Suprapubic skin (tissue), 4 donors: ENCODE results near the gene NLRP2B. TPM values are rescaled to one million over a fixed set of nuclear protein-coding genes. Genes with fewer than 3 reads are reported as not detected.

ENCODE experiments used
- DNase-seq, 2 donors: peaks; one replicate each; pipeline ENCODE4 v3.0.0-alpha.2; 2019; ENCODE audit warnings: low spot score in 2 of 2
- H3K27ac ChIP-seq: fragments of 200-600 bp; sonication (generic); one replicate; pipeline ENCODE4 v1.5.1; 2019
- H3K27me3 ChIP-seq: fragments of 200-600 bp; sonication (generic); one replicate; pipeline ENCODE4 v1.5.1; 2019
- H3K36me3 ChIP-seq: fragments of 200-600 bp; sonication (generic); one replicate; pipeline ENCODE4 v1.5.1; 2019
- H3K4me1 ChIP-seq: fragments of 200-600 bp; sonication (generic); one replicate; pipeline ENCODE4 v1.5.1; 2019
- H3K4me3 ChIP-seq: fragments of 200-600 bp; sonication (generic); one replicate; pipeline ENCODE4 v1.5.1; 2019; ENCODE audit warnings: mild to moderate bottlenecking
- H3K9me3 ChIP-seq: fragments of 200-600 bp; sonication (generic); one replicate; pipeline ENCODE4 v1.5.1; 2019
- EP300 ChIP-seq: sonication (generic); formaldehyde crosslinking; IDR thresholded peaks from one replicate; pipeline ENCODE4 v1.6.1; 2017; ENCODE audit warnings: antibody characterized with exemption
- POLR2A ChIP-seq, 2 donors: fragments of 450-650 bp; IDR thresholded peaks; one replicate each; pipeline ENCODE4 v1.6.1; 2017; ENCODE audit warnings: antibody characterized with exemption in 2 of 2, mild to moderate bottlenecking in 2 of 2, moderate library complexity in 2 of 2
- POLR2AphosphoS5 ChIP-seq, 3 donors: sonication (generic); formaldehyde crosslinking; IDR thresholded peaks; one replicate each; pipeline ENCODE4 v1.6.1; 2017; ENCODE audit warnings: antibody characterized with exemption in 3 of 3
- WGBS: methylation state at CpG from one replicate; pipeline ENCODE4 v1.1.5; 2018; 5-methylcytosine and 5-hydroxymethylcytosine counted together
- total RNA-seq, 4 donors: library from RNA; depleted of rRNA; stranded (reverse); fragments of >200 nt; gene quantifications; one replicate each; pipeline ENCODE4 v1.1.0, GENCODE V29; 2016
- TF ChIP-seq, protein P1 (sequence below), 2 donors: fragments of 200-600 bp in 1 of 2; fragments of 450-650 bp in 1 of 2; sonication (generic) in 1 of 2; IDR thresholded peaks; one replicate each; pipeline ENCODE4 v1.5.1; 2016 to 2019; ENCODE audit warnings: antibody characterized with exemption in 2 of 2, mild to moderate bottlenecking in 1 of 2, moderate library complexity in 1 of 2

The NLRP2B gene
- total RNA-seq, 4 donors from 2014 or later, result not detected

DNA sequence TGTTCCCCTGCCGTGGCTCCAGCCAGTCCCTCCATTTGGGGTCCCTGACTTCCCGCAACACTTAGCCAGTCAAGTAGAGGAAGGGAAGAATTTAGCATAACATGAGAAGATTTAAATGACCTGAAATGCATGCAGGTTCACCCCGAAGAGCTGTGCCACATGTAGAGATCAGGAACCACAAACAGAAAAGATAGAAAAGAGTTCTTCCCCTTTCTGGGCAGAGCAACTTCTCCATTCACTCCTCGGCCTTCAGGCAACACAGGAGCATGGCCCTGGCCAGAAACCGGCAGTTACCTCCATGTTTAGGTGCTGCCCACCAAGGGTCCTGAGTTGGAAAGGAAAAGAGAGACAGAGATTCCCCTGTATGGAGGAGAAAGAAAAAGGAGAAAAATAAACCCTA lies 5.2 kb downstream of the NLRP2B start:
- TF ChIP-seq EP300, result no peak
- TF ChIP-seq POLR2AphosphoS5 (IDR thresholded peaks at IDR 0.05), result no peak
- TF ChIP-seq POLR2A (IDR thresholded peaks at IDR 0.05), result no peak
- TF ChIP-seq, protein P1, sequence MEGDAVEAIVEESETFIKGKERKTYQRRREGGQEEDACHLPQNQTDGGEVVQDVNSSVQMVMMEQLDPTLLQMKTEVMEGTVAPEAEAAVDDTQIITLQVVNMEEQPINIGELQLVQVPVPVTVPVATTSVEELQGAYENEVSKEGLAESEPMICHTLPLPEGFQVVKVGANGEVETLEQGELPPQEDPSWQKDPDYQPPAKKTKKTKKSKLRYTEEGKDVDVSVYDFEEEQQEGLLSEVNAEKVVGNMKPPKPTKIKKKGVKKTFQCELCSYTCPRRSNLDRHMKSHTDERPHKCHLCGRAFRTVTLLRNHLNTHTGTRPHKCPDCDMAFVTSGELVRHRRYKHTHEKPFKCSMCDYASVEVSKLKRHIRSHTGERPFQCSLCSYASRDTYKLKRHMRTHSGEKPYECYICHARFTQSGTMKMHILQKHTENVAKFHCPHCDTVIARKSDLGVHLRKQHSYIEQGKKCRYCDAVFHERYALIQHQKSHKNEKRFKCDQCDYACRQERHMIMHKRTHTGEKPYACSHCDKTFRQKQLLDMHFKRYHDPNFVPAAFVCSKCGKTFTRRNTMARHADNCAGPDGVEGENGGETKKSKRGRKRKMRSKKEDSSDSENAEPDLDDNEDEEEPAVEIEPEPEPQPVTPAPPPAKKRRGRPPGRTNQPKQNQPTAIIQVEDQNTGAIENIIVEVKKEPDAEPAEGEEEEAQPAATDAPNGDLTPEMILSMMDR (IDR thresholded peaks at IDR 0.05), result no peak
- H3K36me3 ChIP-seq, result no peaks in the 10 kb centered on the region
- no peak overlapping the region for H3K4me3 ChIP-seq
- H3K9me3 ChIP-seq, result no peaks in the 10 kb centered on the region
- H3K27ac ChIP-seq, result no peak overlapping the region
- H3K27me3 ChIP-seq, result no peaks in the 10 kb centered on the region
- no peak for DNase-seq
- 78% methylated on average over 5 of the region's 5 CpGs for WGBS
- H3K4me1 ChIP-seq, result no peaks in the 10 kb centered on the region

DNA sequence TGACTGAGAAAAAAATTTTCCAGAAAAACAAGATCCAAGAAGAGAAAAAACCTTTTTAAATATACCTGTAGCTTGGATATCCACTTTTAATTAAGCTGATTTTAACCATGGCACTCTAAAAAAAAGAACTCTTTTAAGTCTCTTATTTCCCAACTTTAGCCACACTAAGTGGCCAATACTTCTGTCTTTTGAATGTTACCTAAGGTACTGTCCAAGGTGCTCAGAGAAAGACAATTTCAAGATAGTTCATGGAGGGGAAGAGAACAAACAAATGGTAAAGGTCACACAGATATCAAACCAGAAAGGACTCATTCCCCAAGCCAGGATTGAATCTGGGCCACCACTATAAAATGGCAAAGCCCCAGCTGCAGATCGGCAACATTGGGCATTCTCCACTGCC lies 10.1 kb downstream of the NLRP2B start:
- WGBS, result 72% methylated on average over 1 of the region's 1 CpG
- Histone ChIP-seq H3K27ac (no peak overlapping the region), H3K4me3 (no peak overlapping the region), H3K36me3 (no peaks in the 10 kb centered on the region), H3K4me1 (no peaks in the 10 kb centered on the region), H3K9me3 (no peaks in the 10 kb centered on the region), H3K27me3 (no peaks in the 10 kb centered on the region)
- no peak for DNase-seq
- TF ChIP-seq POLR2AphosphoS5 (IDR thresholded peaks at IDR 0.05) (no peak), POLR2A (IDR thresholded peaks at IDR 0.05) (no peak), EP300 (no peak)
- TF ChIP-seq, protein P1 (IDR thresholded peaks at IDR 0.05), result no peak

DNA sequence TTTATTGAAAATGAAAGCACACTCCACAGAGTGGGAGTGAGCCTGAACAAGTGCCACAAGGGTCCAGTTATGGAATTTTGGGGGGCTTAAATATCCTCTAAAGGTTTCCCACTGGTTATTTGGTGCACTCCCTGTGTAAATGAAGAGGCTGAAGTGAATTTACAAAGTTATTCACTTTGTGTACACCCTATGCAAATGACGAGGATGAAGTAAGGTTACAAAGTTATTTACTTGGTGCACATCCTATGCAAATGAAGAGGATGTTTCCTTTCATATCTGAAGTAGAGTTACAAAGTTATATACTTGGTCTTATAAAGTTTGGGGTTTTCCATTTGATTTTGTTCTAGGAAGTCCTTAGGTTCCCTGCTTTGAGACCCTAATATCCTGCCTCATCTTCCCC lies 13.1 kb downstream of the NLRP2B start:
- Histone ChIP-seq H3K4me3 (no peak overlapping the region), H3K9me3 (no peaks in the 10 kb centered on the region), H3K4me1 (no peaks in the 10 kb centered on the region), H3K27ac (no peak overlapping the region), H3K27me3 (no peaks in the 10 kb centered on the region), H3K36me3 (no peaks in the 10 kb centered on the region)
- TF ChIP-seq POLR2A (IDR thresholded peaks at IDR 0.05) (no peak), POLR2AphosphoS5 (IDR thresholded peaks at IDR 0.05) (no peak), EP300 (no peak)
- TF ChIP-seq, protein P1 (IDR thresholded peaks at IDR 0.05), result no peak
- no peak for DNase-seq
- WGBS, result 64% methylated on average over 1 of the region's 1 CpG

DNA sequence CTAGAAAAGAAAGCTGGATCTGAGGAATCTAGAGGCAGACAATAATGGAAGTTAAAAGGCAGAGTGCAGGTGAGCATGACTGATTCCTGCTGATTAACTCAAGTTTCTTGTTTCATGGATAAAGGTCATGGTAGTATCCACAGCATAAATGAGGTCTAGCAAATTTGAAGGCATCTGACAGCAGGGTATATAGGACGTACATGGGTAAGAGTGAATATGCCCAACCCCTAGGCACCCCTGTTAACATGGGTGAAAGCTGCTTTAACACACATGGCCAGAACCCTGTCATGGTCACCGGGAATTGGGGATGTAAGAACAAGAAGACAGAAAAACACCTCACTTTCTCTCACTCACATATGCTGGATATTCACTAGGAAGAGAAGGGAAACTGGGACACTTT lies 25.0 kb downstream of the NLRP2B start:
- DNase-seq, result no peak
- Histone ChIP-seq H3K27ac (no peak overlapping the region), H3K27me3 (no peaks in the 10 kb centered on the region), H3K9me3 (no peaks in the 10 kb centered on the region), H3K36me3 (no peaks in the 10 kb centered on the region), H3K4me1 (no peaks in the 10 kb centered on the region), H3K4me3 (no peak overlapping the region)
- WGBS, result 84% methylated on average over 2 of the region's 2 CpGs
- TF ChIP-seq EP300, result no peak
- no peak for TF ChIP-seq POLR2A (IDR thresholded peaks at IDR 0.05)

DNA sequence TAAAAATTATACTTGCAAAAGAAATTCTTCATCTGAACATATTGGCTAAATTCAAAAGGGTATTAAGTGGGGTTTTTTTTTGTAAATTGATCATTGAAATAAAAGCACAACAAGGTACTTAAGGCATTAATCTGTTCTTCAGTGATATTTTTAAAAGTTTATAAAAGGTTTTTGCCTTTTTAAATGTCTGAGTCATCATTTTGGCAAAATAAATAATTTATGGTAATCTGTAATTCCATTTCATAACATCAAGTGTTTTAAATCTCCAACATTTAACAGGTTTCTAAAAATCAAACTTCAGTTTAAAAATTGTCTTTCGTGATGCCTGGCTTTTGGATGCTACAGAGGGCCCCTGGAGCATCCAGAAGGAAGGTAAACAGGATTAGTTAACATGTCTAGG lies 27.4 kb downstream of the NLRP2B start:
- H3K9me3 ChIP-seq, result no peaks in the 10 kb centered on the region
- TF ChIP-seq POLR2A (IDR thresholded peaks at IDR 0.05) (no peak), EP300 (no peak), POLR2AphosphoS5 (IDR thresholded peaks at IDR 0.05) (no peak)
- TF ChIP-seq, protein P1 (IDR thresholded peaks at IDR 0.05), result no peak
- WGBS, result 58% methylated on average over 1 of the region's 1 CpG
- H3K4me1 ChIP-seq, result no peaks in the 10 kb centered on the region
- H3K4me3 ChIP-seq, result no peak overlapping the region
- no peak overlapping the region for H3K27ac ChIP-seq
- H3K36me3 ChIP-seq, result no peaks in the 10 kb centered on the region
- no peaks in the 10 kb centered on the region for H3K27me3 ChIP-seq
- no peak for DNase-seq
